Osteocyte (in vitro differentiated cells): ENCODE data around the gene TMEM11. TPM values are rescaled to one million over a fixed set of nuclear protein-coding genes. Genes with fewer than 3 reads are reported as not detected.
"Not testable (repeated sequence)": the region's sequence is repeated elsewhere in the genome, so short reads cannot be mapped to it uniquely, and the experiment has no call there.

Source experiments
- DNase-seq: peaks from one replicate; pipeline ENCODE4 v3.0.0; 2021; ENCODE audit warnings: mixed read lengths; ENCODE audit not compliant: unreplicated experiment; ENCODE audit errors: extremely low spot score
- H3K27ac Mint-ChIP-seq: one replicate; pipeline ENCODE4 v1.8.0; 2021; ENCODE audit warnings: mild to moderate bottlenecking, mixed read lengths; ENCODE audit not compliant: unreplicated experiment
- H3K27me3 Mint-ChIP-seq: one replicate; pipeline ENCODE4 v1.8.0; 2021; ENCODE audit warnings: mixed read lengths; ENCODE audit not compliant: unreplicated experiment
- H3K36me3 Mint-ChIP-seq: one replicate; pipeline ENCODE4 v1.8.0; 2021; ENCODE audit warnings: mixed read lengths; ENCODE audit not compliant: unreplicated experiment
- H3K4me1 Mint-ChIP-seq: one replicate; pipeline ENCODE4 v1.8.0; 2021; ENCODE audit warnings: mixed read lengths; ENCODE audit not compliant: unreplicated experiment
- H3K4me3 Mint-ChIP-seq: one replicate; pipeline ENCODE4 v1.8.0; 2021; ENCODE audit warnings: mild to moderate bottlenecking, moderate library complexity, mixed read lengths; ENCODE audit not compliant: unreplicated experiment
- H3K9me3 Mint-ChIP-seq: one replicate; pipeline ENCODE4 v1.8.0; 2021; ENCODE audit warnings: mixed read lengths; ENCODE audit not compliant: unreplicated experiment
- total RNA-seq: library from RNA; stranded (reverse); gene quantifications from 2 replicates; pipeline ENCODE4 v1.2.1, GENCODE V29; 2021
- TF ChIP-seq, protein P1 (sequence below): fragments of 200-600 bp; sonication (generic); IDR thresholded peaks from 2 replicates; pipeline ENCODE4 v1.5.0; 2021; ENCODE audit warnings: antibody characterized with exemption, mild to moderate bottlenecking, moderate library complexity

Gene TMEM11
- total RNA-seq, 1 donor from 2014 or later, result 21.5 TPM

GRCh38 chr17:21198411-21198810 is 15.6 kb downstream of the TMEM11 start:
- Mint-ChIP-seq H3K36me3 (peaks cover 18% of the 10 kb centered on the region), H3K4me1 (peaks cover 23% of the 10 kb centered on the region), H3K4me3 (no peak overlapping the region), H3K27me3 (no peaks in the 10 kb centered on the region), H3K9me3 (no peaks in the 10 kb centered on the region), H3K27ac (no peak overlapping the region)
- TF ChIP-seq, protein P1, sequence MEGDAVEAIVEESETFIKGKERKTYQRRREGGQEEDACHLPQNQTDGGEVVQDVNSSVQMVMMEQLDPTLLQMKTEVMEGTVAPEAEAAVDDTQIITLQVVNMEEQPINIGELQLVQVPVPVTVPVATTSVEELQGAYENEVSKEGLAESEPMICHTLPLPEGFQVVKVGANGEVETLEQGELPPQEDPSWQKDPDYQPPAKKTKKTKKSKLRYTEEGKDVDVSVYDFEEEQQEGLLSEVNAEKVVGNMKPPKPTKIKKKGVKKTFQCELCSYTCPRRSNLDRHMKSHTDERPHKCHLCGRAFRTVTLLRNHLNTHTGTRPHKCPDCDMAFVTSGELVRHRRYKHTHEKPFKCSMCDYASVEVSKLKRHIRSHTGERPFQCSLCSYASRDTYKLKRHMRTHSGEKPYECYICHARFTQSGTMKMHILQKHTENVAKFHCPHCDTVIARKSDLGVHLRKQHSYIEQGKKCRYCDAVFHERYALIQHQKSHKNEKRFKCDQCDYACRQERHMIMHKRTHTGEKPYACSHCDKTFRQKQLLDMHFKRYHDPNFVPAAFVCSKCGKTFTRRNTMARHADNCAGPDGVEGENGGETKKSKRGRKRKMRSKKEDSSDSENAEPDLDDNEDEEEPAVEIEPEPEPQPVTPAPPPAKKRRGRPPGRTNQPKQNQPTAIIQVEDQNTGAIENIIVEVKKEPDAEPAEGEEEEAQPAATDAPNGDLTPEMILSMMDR, result no peak
- no peak for DNase-seq

- TF ChIP-seq, protein P1, result no peak
- Mint-ChIP-seq H3K4me1 (peaks cover 23% of the 10 kb centered on the region), H3K27me3 (no peaks in the 10 kb centered on the region), H3K4me3 (no peak overlapping the region), H3K27ac (no peak overlapping the region), H3K9me3 (no peaks in the 10 kb centered on the region), H3K36me3 (peaks cover 17% of the 10 kb centered on the region)
- no peak for DNase-seq
These were observed 17.8 kb downstream of the TMEM11 start for GRCh38 chr17:21196126-21196525.

DNA sequence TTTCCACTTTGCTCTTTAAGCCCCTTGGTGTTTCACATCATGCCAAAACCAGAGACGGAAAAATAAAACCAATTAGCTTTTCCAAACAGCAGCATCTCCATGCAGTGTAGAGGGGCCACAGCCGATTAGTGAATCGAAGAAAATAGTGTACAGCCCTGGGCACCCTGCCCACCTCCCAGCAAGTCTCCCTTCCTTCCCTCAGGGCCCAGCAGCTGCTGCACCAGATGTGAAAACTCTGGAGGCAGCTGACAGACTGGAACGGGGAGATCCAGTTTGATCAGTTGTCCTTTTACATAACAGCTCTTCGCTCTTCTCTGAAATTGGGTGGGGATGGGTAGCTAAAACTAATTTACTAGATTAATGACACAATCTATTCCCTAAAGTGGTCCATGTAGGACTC is 19.3 kb downstream of the TMEM11 start:
- no peak overlapping the region for H3K4me3 Mint-ChIP-seq
- H3K36me3 Mint-ChIP-seq, result peaks cover 21% of the 10 kb centered on the region
- TF ChIP-seq, protein P1, result no peak
- no peak overlapping the region for H3K27ac Mint-ChIP-seq
- no peaks in the 10 kb centered on the region for H3K27me3 Mint-ChIP-seq
- no peaks in the 10 kb centered on the region for H3K9me3 Mint-ChIP-seq
- DNase-seq, result no peak
- peaks cover 15% of the 10 kb centered on the region for H3K4me1 Mint-ChIP-seq

DNA sequence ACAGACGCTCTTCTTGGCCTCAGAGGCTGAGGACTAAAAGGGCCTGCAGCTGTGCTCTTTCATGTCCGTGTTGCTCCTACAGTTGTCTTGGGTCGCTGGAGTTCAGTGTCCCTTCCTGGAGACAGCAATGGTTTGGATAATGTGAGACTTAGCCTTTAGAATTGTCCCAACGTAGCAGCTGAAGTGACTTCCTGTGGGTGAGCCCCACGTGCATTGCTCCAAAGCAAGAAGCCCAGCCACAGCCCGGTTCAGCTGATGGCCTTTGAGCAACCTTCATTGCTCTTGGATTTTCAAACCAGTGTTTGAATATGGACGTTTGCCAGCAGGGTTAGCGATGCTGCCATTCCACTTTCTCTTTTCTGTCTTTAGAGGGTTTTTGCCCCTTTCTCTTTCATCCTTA is 19.7 kb downstream of the TMEM11 start:
- no peaks in the 10 kb centered on the region for H3K27me3 Mint-ChIP-seq
- H3K36me3 Mint-ChIP-seq, result peaks cover 21% of the 10 kb centered on the region
- no peak overlapping the region for H3K4me3 Mint-ChIP-seq
- DNase-seq, result no peak
- TF ChIP-seq, protein P1, result no peak
- H3K27ac Mint-ChIP-seq, result no peak overlapping the region
- H3K9me3 Mint-ChIP-seq, result no peaks in the 10 kb centered on the region
- peaks cover 11% of the 10 kb centered on the region for H3K4me1 Mint-ChIP-seq

DNA sequence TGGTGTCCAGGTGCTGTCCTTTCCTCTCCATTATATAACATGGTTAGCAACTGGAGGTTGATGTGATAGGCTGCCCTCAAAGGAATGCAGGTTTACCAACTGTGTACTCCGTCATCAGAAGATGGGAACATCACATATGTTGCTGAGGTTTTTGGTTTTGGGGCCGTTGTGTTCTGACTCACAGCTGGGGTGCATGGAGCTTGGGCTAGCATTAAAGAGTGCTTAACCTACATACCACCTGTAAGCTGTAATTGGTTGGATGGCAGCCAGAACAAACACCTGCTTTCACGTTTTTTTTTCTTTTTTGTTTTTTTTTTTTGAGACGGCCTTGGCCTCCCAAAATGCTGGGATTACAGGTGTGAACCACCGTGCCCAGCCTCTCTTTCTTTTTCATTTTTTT is 20.9 kb downstream of the TMEM11 start:
- peaks cover 18% of the 10 kb centered on the region for H3K36me3 Mint-ChIP-seq
- TF ChIP-seq, protein P1, result no peak
- peaks cover 11% of the 10 kb centered on the region for H3K4me1 Mint-ChIP-seq
- DNase-seq, result no peak
- no peaks in the 10 kb centered on the region for H3K27me3 Mint-ChIP-seq
- H3K9me3 Mint-ChIP-seq, result no peaks in the 10 kb centered on the region
- H3K27ac Mint-ChIP-seq, result no peak overlapping the region
- H3K4me3 Mint-ChIP-seq, result no peak overlapping the region

DNA sequence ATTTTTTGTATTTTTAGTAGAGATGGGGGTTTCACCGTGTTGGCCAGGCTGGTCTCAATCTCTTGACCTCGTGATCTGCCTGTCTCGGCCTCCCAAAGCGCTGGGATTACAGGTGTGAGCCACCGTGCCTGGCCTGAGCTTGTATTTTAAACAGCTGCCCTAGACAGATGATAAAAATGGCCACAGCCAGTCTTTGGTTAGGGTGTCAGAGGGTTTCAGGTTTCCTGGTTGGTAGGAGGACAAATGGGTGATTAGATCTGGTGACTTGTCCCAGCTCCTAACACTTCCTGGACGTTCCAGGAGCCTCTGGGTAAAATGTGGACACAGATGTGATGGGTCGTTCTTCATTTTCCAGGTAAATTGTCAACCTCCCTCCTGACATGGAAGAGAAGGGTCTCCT is 21.5 kb downstream of the TMEM11 start:
- H3K4me1 Mint-ChIP-seq, result peaks cover 11% of the 10 kb centered on the region
- H3K27me3 Mint-ChIP-seq, H3K9me3 Mint-ChIP-seq, H3K4me3 Mint-ChIP-seq, DNase-seq, H3K27ac Mint-ChIP-seq: not testable (repeated sequence)
- peaks cover 14% of the 10 kb centered on the region for H3K36me3 Mint-ChIP-seq
